SK-N-DZ (cell line): Measurements from ENCODE around the gene TNP2.
A peak's percentile ranks its signal among the peaks of the same experiment; 100 is the strongest.

Experiments used
- DNase-seq: peaks from one replicate; pipeline ENCODE4 v3.0.0-alpha.2; 2015; ENCODE audit warnings: low spot score

The TNP2 gene

DNA sequence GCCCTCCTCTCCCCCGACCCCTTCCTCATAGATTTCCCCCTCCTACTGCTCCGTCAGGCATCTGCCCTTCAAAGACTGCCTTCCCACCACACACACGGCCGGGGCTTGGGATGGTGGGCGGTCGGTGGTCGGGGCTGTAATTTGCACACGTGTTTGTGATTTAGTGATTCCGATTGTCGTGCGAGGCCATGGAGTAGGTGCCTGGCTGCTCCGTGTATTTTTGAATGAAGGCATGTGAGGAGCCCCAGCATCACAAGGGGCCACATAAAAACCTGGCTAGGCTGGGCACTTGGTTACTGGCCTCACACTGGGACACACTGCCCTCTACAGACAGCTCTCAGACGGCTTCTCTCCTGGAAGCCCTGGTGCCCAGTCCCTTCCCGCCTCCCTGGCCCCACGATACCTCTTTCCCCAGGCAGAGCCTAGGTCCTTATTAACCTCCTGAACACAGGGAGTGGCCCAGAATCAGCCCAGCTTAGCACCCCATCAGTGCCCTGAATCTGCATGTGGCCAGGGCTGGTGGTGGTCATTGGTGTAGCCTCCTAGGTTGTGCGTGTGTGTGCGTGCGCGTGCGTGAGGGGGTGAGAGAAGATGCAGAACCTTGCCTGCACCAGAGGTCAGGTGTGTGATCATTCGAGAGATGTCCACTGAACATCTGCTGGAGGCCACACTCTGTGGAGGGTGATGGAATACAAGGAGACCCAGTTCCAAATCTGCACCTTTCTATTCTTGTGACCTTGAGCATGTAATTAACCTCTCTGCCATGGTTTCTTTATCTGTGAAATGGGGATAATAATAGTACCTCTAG is 11.8 kb downstream of the TNP2 start:
- DNase-seq: peak; percentile 71

DNA sequence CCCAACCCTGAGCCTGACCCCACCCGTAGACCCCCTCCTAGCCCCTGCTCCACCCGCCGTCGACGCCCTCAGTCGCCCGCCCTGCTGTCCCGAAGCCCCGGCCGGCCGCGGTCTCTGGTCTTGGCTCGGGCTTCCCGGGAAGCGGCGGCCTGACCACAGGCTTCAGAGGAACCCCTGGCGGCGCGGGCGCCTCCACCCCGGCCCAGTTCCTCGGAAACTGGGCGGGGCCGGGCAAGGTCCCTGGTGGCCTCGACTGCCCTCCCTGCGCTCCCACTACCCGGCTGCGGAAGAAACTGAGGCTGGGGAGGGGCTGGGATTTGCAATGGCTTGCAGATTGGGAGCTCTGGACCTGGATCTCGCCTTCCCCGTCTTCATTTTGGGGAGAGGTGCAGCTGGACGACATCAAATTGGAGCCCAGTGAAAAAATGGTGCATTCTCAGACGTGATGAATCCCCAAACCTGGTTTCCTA is 12.4 kb downstream of the TNP2 start:
- DNase-seq: no peak

DNA sequence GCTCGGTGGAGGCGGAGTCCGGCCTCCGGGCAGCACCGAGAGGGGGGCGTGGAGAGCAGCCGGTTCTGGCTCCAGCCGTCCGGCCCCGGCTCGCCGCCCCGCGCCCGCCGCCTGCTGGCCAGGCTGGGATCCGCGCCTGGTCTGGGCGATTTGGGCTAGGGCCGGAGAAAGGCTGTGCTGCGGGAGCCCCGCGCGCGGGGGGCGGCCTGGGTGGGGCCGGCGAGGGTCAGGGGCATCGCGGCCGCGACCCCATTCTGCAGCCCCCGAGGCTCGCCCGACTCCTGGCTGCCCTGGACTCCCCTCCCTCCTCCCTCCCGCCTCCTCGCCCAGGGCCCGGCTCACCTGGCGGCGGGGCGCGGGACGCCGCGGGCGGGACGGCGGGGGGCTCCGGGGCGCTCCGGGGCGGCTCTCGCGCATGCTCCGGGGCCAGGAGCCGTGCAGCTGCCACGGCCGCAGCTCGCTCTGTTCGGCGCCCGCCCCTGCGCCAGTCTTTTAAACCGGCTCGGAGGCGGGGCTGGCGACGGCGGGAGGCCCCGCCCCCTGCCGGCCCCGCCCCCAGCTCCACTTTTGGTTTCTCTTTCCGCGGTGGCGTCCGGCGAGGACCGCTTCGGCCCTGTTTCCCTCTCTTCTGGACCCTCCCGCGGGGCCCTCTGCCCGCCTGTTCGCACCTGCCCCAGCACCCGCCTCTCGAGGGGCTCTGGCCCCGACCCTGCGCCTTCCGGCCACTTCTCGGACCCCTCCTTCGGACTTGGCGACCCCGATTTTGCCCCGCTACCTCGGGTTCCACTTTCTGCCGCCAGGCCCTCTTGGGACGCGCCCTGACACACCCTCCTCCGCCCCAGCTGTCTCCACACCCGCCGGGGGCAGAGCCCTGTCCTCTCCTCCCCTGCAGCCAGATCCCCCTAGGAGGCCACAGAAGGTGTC is 13.1 kb downstream of the TNP2 start, which contains the start of gene SOCS1:
SOCS1 (minus strand) TSS at position 468 of the 924 bp plus-strand sequence. CDS start 726 bp downstream, outside the sequence.
- peak; percentile 75 for DNase-seq

- peak; percentile 38 for DNase-seq
Measured at GRCh38 chr16:11254913-11255736, 14.0 kb downstream of the TNP2 start.

DNA sequence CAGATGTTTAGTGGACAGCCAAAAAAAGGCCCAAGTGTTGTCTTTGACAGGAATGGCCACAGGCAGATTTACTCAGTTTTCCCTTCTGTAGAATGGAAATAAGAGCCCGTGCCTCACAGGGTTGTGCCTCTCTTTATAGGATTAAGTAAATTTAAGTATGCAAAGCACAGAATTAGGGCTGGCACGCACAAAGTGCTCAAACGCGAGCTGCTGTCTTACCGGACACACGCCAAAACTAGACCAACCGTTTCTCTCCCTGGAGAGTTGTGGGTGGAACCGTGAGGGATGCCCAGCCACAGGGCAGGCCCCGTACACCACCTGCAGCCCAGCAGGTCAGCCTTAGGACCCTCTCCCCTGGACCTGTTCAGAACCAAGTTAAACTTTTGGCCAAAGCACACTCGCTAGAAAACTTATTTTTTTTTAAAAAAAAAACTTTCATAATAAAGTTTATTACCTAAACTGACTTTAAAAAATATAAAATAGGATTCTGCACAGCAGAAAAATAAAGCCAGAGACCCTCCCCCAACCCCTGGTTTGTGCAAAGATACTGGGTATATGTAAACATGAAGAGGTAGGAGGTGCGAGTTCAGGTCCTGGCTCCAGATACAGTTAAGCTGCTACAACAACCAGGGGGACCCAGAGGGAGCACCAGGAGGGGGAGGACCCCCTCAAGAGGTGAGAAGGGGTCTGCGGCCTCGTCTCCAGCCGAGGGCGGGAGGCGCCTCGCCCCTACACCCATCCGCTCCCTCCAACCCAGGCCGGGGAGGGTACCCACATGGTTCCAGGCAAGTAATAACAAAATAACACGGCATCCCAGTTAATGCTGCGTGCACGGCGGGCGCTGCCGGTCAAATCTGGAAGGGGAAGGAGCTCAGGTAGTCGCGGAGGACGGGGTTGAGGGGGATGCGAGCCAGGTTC is 14.9 kb downstream of the TNP2 start:
- DNase-seq: no peak

GRCh38 chr16:11253009-11253994 is 15.8 kb downstream of the TNP2 start:
- no peak for DNase-seq

- DNase-seq: no peak
Measured at GRCh38 chr16:11252482-11252931, 16.6 kb downstream of the TNP2 start.

DNA sequence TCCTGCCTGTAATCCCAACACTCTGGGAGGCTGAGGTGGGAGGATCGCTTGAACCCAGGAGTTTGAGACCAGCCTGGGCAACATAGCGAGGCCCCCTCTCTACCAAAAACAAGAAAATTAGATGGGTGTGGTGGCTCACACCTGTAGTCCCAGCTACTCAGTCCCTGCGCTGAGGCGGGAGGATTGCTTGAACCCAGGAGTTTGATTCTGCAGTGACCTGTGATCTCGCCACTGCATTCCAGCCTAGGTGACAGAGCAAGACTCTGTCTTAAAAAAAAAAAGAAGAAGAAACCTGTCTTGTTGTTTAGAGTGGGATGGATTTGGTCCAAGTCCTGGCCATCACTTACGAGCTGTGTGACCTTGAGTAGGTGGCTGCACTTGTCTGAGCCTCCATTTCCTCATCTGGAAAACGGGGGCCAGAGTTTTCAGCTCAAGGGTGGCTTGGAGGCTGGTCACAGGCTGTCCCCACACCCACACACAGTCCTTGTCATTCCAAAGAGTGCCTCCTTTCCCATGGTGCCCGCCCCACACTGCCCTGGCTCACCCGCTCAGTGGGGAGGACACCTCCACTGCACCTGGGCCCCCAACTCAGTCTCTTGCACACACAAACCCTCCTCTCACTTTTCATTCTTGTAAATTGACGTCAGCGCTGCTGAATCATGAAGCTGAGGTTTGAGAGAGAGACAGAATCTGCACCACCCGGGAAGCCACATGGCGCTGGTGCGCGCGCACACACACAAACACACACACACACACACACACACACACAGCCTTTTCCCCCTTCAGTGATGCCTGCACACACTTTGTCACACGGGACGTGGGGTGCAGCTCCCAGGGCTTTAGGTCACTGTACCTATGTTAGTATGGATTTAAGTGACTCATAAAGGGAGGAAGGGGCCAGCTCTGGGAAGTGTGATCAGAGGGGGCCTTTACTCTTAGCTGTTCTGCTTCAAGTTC is 17.3 kb downstream of the TNP2 start:
- no peak for DNase-seq

GRCh38 chr16:11250786-11251524 is 18.2 kb downstream of the TNP2 start:
- no peak for DNase-seq

GRCh38 chr16:11250091-11250785 is 18.9 kb downstream of the TNP2 start:
- no peak for DNase-seq

- DNase-seq: no peak
Measured at GRCh38 chr16:11249233-11250061, 19.7 kb downstream of the TNP2 start.

DNA sequence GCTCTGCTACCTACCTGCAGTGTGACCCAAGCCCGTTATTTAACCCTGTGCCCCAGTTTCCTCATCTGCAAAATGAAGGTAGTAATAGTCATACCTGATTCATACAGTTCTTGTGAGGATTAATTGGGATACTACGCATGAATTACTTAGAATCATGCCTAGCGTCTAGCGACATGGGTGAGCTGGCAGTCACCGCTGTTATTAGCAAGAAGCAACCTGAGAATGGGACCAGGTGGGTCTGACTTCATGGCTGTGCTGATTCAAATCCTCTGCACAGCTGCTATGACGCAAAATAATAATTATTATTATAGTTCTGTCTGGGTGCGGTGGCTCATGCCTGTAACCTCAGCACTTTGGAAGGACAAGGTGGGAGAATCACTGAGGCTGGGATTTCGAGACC is 21.0 kb downstream of the TNP2 start:
- no peak for DNase-seq

- DNase-seq: no peak
Measured at GRCh38 chr16:11245988-11246387, 23.1 kb downstream of the TNP2 start.

- DNase-seq: no peak
Measured at GRCh38 chr16:11245222-11245737, 23.8 kb downstream of the TNP2 start.

DNA sequence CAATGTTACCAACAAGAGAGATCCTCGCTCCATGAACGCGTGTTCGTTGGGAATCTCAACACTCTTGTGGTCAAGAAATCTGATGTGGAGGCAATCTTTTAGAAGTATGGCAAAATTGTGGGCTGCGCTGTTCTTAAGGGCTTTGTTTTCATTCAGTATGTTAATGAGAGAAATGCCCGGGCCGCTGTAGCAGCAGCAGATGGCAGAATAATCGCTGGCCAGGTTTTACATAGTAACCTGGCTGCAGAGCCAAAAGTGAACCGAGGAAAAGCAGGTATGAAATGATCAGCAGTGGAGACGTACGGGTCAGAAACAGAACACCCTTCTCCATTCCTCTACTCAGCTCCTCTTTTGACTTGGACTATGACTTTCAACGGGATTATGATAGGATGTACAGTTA is 26.5 kb downstream of the TNP2 start:
- DNase-seq: no peak
